ENCODE measurements around the gene ASTN2.

ASTN2 gene

DNA sequence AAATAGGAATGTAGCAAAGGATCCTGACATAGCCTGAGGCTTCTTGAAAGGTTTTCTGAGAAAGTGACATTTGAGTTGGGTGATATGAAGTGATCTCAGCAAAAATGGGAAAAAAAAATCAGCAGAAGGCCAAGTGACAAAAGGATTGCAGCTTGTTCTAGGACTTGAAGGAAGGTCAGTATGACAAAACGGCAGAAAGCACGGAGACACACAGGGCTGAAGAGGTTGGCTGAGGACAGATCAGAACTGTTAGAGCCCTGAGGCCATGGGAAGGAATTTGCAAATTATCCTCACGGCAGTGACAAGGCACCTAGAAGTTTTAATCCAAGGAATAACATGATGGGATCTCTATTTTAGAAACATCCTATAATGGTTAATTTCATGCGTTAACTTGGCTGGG lies 696.7 kb downstream of the ASTN2 start:
- Histone ChIP-seq H3K9me2 (ENCODE audit: low read depth, low read length) (no peaks in the 10 kb centered on the region), H3K4me2 (ENCODE audit: low read length) (no peak overlapping the region), H3K9ac (ENCODE audit: low read length) (no peak overlapping the region), H3F3A (ENCODE audit: insufficient read depth, low read length) (no peaks in the 10 kb centered on the region), H3K9me3 (ENCODE audit: low read length) (no peaks in the 10 kb centered on the region), H3K36me3 (ENCODE audit: insufficient read depth, low read length) (no peaks in the 10 kb centered on the region), H4K20me1 (ENCODE audit: insufficient read depth, low read length) (no peaks in the 10 kb centered on the region), H3K4me1 (ENCODE audit: insufficient read depth, low read length, severe bottlenecking) (no peaks in the 10 kb centered on the region), H3K79me2 (ENCODE audit: insufficient read depth, low read length) (no peaks in the 10 kb centered on the region), H3K27ac (ENCODE audit: low read depth, low read length, poor library complexity, severe bottlenecking) (no peak overlapping the region), H3K27me3 (ENCODE audit: insufficient read depth, low read length) (peaks cover 4% of the 10 kb centered on the region; the same call in 1 of the 2 replicates), H3K4me3 (ENCODE audit: low read depth, low read length, poor library complexity, severe bottlenecking) (no peak overlapping the region), H2AFZ (ENCODE audit: low read length) (no peak overlapping the region)
- TF ChIP-seq CTCF (IDR thresholded peaks at IDR 0.05; ENCODE audit: low read length) (no peak), EZH2 (IDR thresholded peaks at IDR 0.05; ENCODE audit: borderline replicate concordance, low read length) (no peak)

DNA sequence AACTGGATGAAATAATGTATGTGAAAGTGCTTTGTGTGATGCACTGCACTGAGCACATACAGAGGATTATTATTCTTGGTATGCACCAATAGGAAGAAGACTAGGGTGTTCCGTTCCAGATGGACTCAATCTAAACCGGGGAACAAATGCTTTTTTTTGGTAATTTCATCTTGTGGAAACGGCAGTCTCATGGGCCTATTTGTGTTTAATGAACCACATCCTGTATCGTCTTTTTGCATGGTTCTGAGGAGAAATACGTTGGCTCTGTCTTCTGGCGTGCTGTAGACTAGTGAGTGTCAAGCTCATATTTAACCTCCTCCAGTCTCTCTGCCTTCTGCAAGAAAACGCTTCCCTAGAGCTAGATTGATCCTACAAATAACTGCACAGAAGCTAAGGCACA lies 697.7 kb downstream of the ASTN2 start:
- Histone ChIP-seq H3K27me3 (ENCODE audit: insufficient read depth, low read length) (no peaks in the 10 kb centered on the region; the same call in 1 of the 2 replicates), H3K9ac (ENCODE audit: low read length) (no peak overlapping the region), H3K36me3 (ENCODE audit: insufficient read depth, low read length) (no peaks in the 10 kb centered on the region), H3K4me2 (ENCODE audit: low read length) (no peak overlapping the region), H3K4me3 (ENCODE audit: low read depth, low read length, poor library complexity, severe bottlenecking) (no peak overlapping the region), H3K9me2 (ENCODE audit: low read depth, low read length) (no peaks in the 10 kb centered on the region), H3F3A (ENCODE audit: insufficient read depth, low read length) (no peaks in the 10 kb centered on the region), H2AFZ (ENCODE audit: low read length) (no peak overlapping the region), H3K27ac (ENCODE audit: low read depth, low read length, poor library complexity, severe bottlenecking) (no peak overlapping the region), H4K20me1 (ENCODE audit: insufficient read depth, low read length) (no peaks in the 10 kb centered on the region), H3K4me1 (ENCODE audit: insufficient read depth, low read length, severe bottlenecking) (no peaks in the 10 kb centered on the region), H3K79me2 (ENCODE audit: insufficient read depth, low read length) (no peaks in the 10 kb centered on the region), H3K9me3 (ENCODE audit: low read length) (no peaks in the 10 kb centered on the region)
- TF ChIP-seq CTCF (IDR thresholded peaks at IDR 0.05; ENCODE audit: low read length), result no peak
- TF ChIP-seq EZH2 (IDR thresholded peaks at IDR 0.05; ENCODE audit: borderline replicate concordance, low read length), result no peak

DNA sequence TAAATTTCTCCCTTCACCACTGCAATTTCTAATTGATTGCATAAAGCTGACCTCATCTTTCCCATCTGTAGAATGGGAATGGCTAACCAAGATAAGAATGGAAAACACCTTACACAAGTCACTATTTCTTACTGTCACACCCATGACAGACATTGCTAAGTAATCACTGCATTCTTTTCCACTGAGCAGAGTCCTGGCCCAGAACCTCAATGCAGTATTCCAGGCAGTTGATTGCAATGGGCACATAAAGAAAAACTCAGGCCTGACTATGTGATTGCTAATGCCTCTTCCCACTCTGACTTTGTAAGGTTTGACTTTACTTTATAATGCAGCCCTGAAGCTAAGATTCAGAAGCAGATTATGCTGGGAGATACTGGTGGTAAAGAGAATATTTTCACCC lies 698.4 kb downstream of the ASTN2 start:
- Histone ChIP-seq H3K27ac (ENCODE audit: low read depth, low read length, poor library complexity, severe bottlenecking) (no peak overlapping the region), H3F3A (ENCODE audit: insufficient read depth, low read length) (no peaks in the 10 kb centered on the region), H3K9me3 (ENCODE audit: low read length) (no peaks in the 10 kb centered on the region), H3K27me3 (ENCODE audit: insufficient read depth, low read length) (no peaks in the 10 kb centered on the region; the same call in 1 of the 2 replicates), H2AFZ (ENCODE audit: low read length) (no peak overlapping the region), H3K4me2 (ENCODE audit: low read length) (no peak overlapping the region), H3K9ac (ENCODE audit: low read length) (no peak overlapping the region), H3K79me2 (ENCODE audit: insufficient read depth, low read length) (no peaks in the 10 kb centered on the region), H3K36me3 (ENCODE audit: insufficient read depth, low read length) (no peaks in the 10 kb centered on the region), H4K20me1 (ENCODE audit: insufficient read depth, low read length) (no peaks in the 10 kb centered on the region), H3K9me2 (ENCODE audit: low read depth, low read length) (no peaks in the 10 kb centered on the region), H3K4me1 (ENCODE audit: insufficient read depth, low read length, severe bottlenecking) (no peaks in the 10 kb centered on the region), H3K4me3 (ENCODE audit: low read depth, low read length, poor library complexity, severe bottlenecking) (no peak overlapping the region)
- no peak for TF ChIP-seq CTCF (IDR thresholded peaks at IDR 0.05; ENCODE audit: low read length)
- TF ChIP-seq EZH2 (IDR thresholded peaks at IDR 0.05; ENCODE audit: borderline replicate concordance, low read length), result no peak

All from OCI-LY1 (cell line).